ENCODE measurements around the gene ARL13B. TPM values are rescaled to one million over a fixed set of nuclear protein-coding genes. Genes with fewer than 3 reads are reported as not detected.
"Not testable (repeated sequence)": the region's sequence is repeated elsewhere in the genome, so short reads cannot be mapped to it uniquely, and the experiment has no call there.

Gene ARL13B
- total RNA-seq, 1 donor from 2014 or later: 12.1 TPM

DNA sequence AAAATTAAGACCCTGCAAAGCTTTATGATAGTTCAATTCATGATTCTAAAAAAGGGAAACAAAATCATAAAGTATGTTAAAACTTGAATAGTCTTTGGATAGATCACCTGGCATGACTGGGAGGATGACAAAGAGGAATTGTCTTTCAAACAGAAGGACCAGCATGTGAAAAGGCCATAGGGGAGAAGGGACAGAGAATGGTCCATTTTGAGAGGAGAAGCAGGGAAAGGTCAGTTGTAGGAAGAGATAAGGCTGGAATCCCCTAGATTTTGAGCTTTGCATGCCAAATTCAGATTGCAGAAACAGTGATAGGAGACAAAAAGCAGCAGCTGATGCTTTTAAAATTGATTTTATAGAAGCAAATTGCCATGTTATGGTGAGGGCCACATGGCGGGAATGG is 18.9 kb upstream of the ARL13B start:
- no peak overlapping the region for H3K27ac Mint-ChIP-seq (ENCODE audit: unreplicated experiment)

DNA sequence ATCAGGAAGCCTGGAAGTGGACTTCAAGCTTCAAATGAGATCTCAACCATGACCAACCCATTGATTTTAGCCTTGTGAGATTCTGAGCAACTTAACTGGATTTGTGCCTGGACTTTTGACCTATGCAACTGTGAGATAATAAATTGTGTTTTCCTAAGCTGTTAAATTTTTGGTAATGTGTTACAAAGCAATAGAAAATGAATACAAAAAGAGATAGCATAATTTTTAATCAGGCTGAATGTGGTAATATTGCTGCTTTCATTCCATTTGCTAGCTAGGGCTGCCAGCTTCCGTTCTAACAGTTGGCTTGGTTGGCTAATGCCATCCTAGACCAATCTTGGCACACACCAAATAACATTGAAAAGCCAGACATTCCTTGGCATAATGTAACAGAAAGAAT is 18.5 kb upstream of the ARL13B start:
- TF ChIP-seq, protein P1, sequence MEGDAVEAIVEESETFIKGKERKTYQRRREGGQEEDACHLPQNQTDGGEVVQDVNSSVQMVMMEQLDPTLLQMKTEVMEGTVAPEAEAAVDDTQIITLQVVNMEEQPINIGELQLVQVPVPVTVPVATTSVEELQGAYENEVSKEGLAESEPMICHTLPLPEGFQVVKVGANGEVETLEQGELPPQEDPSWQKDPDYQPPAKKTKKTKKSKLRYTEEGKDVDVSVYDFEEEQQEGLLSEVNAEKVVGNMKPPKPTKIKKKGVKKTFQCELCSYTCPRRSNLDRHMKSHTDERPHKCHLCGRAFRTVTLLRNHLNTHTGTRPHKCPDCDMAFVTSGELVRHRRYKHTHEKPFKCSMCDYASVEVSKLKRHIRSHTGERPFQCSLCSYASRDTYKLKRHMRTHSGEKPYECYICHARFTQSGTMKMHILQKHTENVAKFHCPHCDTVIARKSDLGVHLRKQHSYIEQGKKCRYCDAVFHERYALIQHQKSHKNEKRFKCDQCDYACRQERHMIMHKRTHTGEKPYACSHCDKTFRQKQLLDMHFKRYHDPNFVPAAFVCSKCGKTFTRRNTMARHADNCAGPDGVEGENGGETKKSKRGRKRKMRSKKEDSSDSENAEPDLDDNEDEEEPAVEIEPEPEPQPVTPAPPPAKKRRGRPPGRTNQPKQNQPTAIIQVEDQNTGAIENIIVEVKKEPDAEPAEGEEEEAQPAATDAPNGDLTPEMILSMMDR (IDR thresholded peaks at IDR 0.05; ENCODE audit: partially characterized antibody, unreplicated experiment): no peak
- Mint-ChIP-seq H3K9me3 (ENCODE audit: unreplicated experiment) (peaks cover 1% of the 10 kb centered on the region), H3K4me3 (ENCODE audit: unreplicated experiment) (no peak overlapping the region), H3K27ac (ENCODE audit: unreplicated experiment) (no peak overlapping the region), H3K27me3 (ENCODE audit: unreplicated experiment) (peaks cover under 1% of the 10 kb centered on the region), H3K4me1 (ENCODE audit: low read depth, unreplicated experiment) (no peaks in the 10 kb centered on the region), H3K36me3 (ENCODE audit: unreplicated experiment) (no peaks in the 10 kb centered on the region)
- no peak for DNase-seq

More for the DNA sequence above, 18.9 kb upstream of the ARL13B start:
- H3K27me3 Mint-ChIP-seq (ENCODE audit: unreplicated experiment): peaks cover 2% of the 10 kb centered on the region
- H3K4me3 Mint-ChIP-seq (ENCODE audit: unreplicated experiment): no peak overlapping the region
- TF ChIP-seq, protein P1 (IDR thresholded peaks at IDR 0.05; ENCODE audit: partially characterized antibody, unreplicated experiment): no peak
- H3K4me1 Mint-ChIP-seq (ENCODE audit: low read depth, unreplicated experiment): no peaks in the 10 kb centered on the region
- no peak for DNase-seq
- H3K9me3 Mint-ChIP-seq (ENCODE audit: unreplicated experiment): peaks cover 1% of the 10 kb centered on the region
- H3K36me3 Mint-ChIP-seq (ENCODE audit: unreplicated experiment): no peaks in the 10 kb centered on the region

DNA sequence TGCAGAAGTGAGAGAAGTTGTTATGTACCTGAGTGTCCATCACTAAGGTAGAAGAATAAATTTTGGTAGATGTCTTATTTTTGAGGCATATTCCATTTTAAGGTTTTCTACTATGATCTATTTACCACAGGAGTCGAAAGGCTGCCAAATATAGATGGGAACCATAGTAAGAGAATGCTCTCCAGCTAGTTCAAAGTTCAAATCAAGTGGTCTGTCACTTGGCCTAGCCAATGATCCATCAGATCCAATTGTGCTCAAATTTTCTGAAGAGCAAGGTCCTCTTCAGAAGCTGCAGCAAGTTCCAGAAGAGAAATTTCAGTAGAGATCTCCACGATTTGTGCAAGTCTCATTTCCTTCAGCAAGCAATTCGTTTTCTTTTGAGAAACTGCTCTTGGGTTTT is 17.2 kb upstream of the ARL13B start:
- Mint-ChIP-seq H3K9me3 (ENCODE audit: unreplicated experiment) (peaks cover 1% of the 10 kb centered on the region), H3K27ac (ENCODE audit: unreplicated experiment) (no peak overlapping the region), H3K27me3 (ENCODE audit: unreplicated experiment) (no peaks in the 10 kb centered on the region), H3K4me3 (ENCODE audit: unreplicated experiment) (no peak overlapping the region), H3K36me3 (ENCODE audit: unreplicated experiment) (no peaks in the 10 kb centered on the region), H3K4me1 (ENCODE audit: low read depth, unreplicated experiment) (no peaks in the 10 kb centered on the region)
- no peak for DNase-seq
- TF ChIP-seq, protein P1 (IDR thresholded peaks at IDR 0.05; ENCODE audit: partially characterized antibody, unreplicated experiment): no peak

DNA sequence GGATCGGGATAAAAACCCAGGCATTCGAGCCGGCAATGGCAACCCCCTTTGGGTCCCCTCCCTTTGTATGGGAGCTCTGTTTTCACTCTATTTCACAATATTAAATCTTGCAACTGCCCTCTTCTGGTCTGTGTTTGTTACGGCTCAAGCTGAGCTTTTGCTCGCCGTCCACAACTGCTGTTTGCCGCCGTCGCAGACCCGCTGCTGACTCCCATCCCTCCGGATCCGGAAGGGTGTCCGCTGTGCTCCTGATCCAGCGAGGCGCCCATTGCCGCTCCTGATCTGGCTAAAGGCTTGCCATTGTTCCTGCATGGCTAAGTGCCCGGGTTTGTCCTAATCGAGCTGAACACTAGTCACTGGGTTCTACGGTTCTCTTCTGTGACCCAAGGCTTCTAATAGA is 14.8 kb upstream of the ARL13B start:
- H3K4me1 Mint-ChIP-seq (ENCODE audit: low read depth, unreplicated experiment); H3K27me3 Mint-ChIP-seq (ENCODE audit: unreplicated experiment); H3K36me3 Mint-ChIP-seq (ENCODE audit: unreplicated experiment); H3K27ac Mint-ChIP-seq (ENCODE audit: unreplicated experiment); DNase-seq; H3K9me3 Mint-ChIP-seq (ENCODE audit: unreplicated experiment); H3K4me3 Mint-ChIP-seq (ENCODE audit: unreplicated experiment): not testable (repeated sequence)

DNA sequence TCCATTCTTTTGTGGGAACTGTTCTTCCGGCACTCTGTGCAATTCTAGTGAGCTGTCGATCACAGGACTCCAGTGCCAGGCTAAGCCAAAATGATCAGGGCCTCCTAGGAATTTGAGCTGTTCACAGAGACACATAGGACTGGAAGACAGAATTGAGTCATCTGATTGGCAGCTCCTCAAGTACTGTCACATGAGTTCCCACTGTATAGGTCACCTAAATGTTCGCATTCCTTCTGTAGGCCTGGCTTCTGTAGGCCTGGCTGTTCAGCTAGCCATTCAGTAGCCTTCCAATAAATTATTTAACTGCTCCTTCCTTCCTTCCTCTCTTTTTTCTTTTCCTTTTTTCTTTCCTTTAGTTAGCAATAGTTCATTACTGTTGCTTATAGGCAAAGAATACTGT is 10.5 kb upstream of the ARL13B start:
- H3K4me1 Mint-ChIP-seq (ENCODE audit: low read depth, unreplicated experiment): peaks cover 3% of the 10 kb centered on the region
- no peak for DNase-seq
- no peak overlapping the region for H3K4me3 Mint-ChIP-seq (ENCODE audit: unreplicated experiment)
- H3K27me3 Mint-ChIP-seq (ENCODE audit: unreplicated experiment): peaks cover 2% of the 10 kb centered on the region
- TF ChIP-seq, protein P1 (IDR thresholded peaks at IDR 0.05; ENCODE audit: partially characterized antibody, unreplicated experiment): no peak
- H3K36me3 Mint-ChIP-seq (ENCODE audit: unreplicated experiment): no peaks in the 10 kb centered on the region
- peaks cover 3% of the 10 kb centered on the region for H3K9me3 Mint-ChIP-seq (ENCODE audit: unreplicated experiment)
- no peak overlapping the region for H3K27ac Mint-ChIP-seq (ENCODE audit: unreplicated experiment)

DNA sequence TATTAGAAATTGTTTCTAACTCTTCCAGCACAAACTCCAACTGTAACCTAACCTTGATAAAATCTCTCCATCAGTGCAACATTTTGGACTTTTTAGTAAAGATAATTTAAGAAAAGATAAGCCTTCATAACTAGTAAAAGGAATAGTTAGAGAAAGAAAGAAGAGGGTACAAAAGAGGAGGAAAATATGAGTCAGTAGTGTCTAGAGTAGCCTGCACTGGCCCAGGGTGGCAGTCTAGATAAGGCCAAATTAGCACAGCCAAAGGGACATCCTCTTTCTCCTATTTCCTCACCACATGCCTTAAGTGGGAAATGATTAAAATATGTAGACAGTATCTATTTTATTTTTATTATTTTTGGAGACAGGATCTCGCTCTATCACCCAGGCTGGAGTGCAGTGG is 10.0 kb upstream of the ARL13B start:
- Mint-ChIP-seq H3K27ac (ENCODE audit: unreplicated experiment) (no peak overlapping the region), H3K36me3 (ENCODE audit: unreplicated experiment) (no peaks in the 10 kb centered on the region), H3K27me3 (ENCODE audit: unreplicated experiment) (peaks cover 2% of the 10 kb centered on the region), H3K9me3 (ENCODE audit: unreplicated experiment) (peaks cover 3% of the 10 kb centered on the region), H3K4me1 (ENCODE audit: low read depth, unreplicated experiment) (peaks cover 3% of the 10 kb centered on the region), H3K4me3 (ENCODE audit: unreplicated experiment) (no peak overlapping the region)
- no peak for DNase-seq
- TF ChIP-seq, protein P1 (IDR thresholded peaks at IDR 0.05; ENCODE audit: partially characterized antibody, unreplicated experiment): no peak
